ENCODE data around the gene TEPSIN. TPM values are rescaled to one million over a fixed set of nuclear protein-coding genes. Genes with fewer than 3 reads are reported as not detected.
A peak's percentile ranks its signal among the peaks of the same experiment; 100 is the strongest.

TEPSIN gene
- total and polyA plus RNA-seq, 2 of the 8 experiments (the other 6 are each of a cell fraction or from before 2014, with no cell fraction given) = 22.9 to 28.0 TPM

- no peak for TF ChIP-seq TEAD4 (IDR thresholded peaks at IDR 0.05; ENCODE audit: low read depth, low read length)
- TF ChIP-seq, protein P1, sequence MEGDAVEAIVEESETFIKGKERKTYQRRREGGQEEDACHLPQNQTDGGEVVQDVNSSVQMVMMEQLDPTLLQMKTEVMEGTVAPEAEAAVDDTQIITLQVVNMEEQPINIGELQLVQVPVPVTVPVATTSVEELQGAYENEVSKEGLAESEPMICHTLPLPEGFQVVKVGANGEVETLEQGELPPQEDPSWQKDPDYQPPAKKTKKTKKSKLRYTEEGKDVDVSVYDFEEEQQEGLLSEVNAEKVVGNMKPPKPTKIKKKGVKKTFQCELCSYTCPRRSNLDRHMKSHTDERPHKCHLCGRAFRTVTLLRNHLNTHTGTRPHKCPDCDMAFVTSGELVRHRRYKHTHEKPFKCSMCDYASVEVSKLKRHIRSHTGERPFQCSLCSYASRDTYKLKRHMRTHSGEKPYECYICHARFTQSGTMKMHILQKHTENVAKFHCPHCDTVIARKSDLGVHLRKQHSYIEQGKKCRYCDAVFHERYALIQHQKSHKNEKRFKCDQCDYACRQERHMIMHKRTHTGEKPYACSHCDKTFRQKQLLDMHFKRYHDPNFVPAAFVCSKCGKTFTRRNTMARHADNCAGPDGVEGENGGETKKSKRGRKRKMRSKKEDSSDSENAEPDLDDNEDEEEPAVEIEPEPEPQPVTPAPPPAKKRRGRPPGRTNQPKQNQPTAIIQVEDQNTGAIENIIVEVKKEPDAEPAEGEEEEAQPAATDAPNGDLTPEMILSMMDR (IDR thresholded peaks at IDR 0.05; ENCODE audit: control extremely low read depth in 1 of 3, insufficient read depth in 1 of 3, low read depth in 1 of 3, low read length in 3 of 3) = peak; percentile 91 to 93 (median 91)
- TF ChIP-seq SIN3A (conservative IDR thresholded peaks at IDR 0.05 in 1 of 2, IDR thresholded peaks at IDR 0.05 in 1 of 2; ENCODE audit: low read depth in 1 of 2, low read length in 2 of 2) = no peak; a peak in 1 of 4 replicates
- peak; percentile 85 for TF ChIP-seq GABPA (IDR thresholded peaks at IDR 0.05; ENCODE audit: borderline replicate concordance, insufficient read depth, low read length)
- TF ChIP-seq SP1 (IDR thresholded peaks at IDR 0.05; ENCODE audit: low read depth, low read length) = no peak
- TF ChIP-seq KDM1A (IDR thresholded peaks at IDR 0.05; ENCODE audit: borderline replicate concordance, low read length) = no peak
- no peak for TF ChIP-seq MAFK (IDR thresholded peaks at IDR 0.05; ENCODE audit: low read depth, low read length)
- TF ChIP-seq FOSL1 (IDR thresholded peaks at IDR 0.05; ENCODE audit: insufficient read depth, low read depth, low read length) = no peak
- TF ChIP-seq KDM4A (IDR thresholded peaks at IDR 0.05; ENCODE audit: low read depth, low read length, severe bottlenecking) = no peak
- no peak for TF ChIP-seq SIRT6 (IDR thresholded peaks at IDR 0.05; ENCODE audit: low read length)
- TF ChIP-seq EZH2 (IDR thresholded peaks at IDR 0.05; ENCODE audit: low read depth, low read length, severe bottlenecking) = no peak
- no peak for TF ChIP-seq SP2 (IDR thresholded peaks at IDR 0.05; ENCODE audit: low read length)
Observed at GRCh38 chr17:81241648-81242420, 3.0 kb upstream of the TEPSIN start (continued).

All from H1 (cell line).